Sigmoid colon (tissue), 4 donors: ENCODE data around the gene ZNF225.

Experiments
- POLR2A ChIP-seq, 2 donors: fragments of 450-650 bp; IDR thresholded peaks; one replicate each; pipeline ENCODE4 v1.6.1; 2016; ENCODE audit warnings: antibody characterized with exemption in 2 of 2, mild to moderate bottlenecking in 2 of 2, moderate library complexity in 2 of 2
- POLR2AphosphoS5 ChIP-seq, 4 donors: sonication (generic); formaldehyde crosslinking; IDR thresholded peaks; one replicate each; pipeline ENCODE4 v1.6.1; 2017; ENCODE audit warnings: antibody characterized with exemption in 4 of 4
- TF ChIP-seq, protein P1 (sequence below), 4 experiments: fragments of 450-650 bp in 3 of 4; fragments of 200-600 bp in 1 of 4; IDR thresholded peaks; one replicate each; pipeline ENCODE4 v1.5.1; 2016 to 2019; ENCODE audit warnings: antibody characterized with exemption in 4 of 4, mild to moderate bottlenecking in 3 of 4, moderate library complexity in 2 of 4

DNA sequence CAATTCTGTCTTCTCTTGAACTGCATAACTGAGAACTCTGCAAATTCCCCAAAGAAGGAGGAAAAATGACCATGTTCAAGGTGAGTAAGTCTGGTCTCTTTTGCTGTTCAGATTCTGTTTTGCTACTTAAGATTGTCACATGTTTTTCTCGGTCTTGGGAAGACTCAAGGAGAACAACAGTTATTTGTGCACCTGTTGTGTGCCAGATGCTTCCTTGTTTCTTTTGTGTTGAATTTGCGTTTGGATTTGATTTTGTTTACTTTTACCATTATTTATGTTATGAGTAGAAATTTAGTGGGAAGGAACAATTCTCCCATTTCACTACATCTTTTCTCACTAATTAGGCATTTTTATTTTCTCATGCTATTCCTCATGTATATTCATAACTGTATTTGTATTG is 36.9 kb upstream of the ZNF225 start:
- TF ChIP-seq, protein P1, sequence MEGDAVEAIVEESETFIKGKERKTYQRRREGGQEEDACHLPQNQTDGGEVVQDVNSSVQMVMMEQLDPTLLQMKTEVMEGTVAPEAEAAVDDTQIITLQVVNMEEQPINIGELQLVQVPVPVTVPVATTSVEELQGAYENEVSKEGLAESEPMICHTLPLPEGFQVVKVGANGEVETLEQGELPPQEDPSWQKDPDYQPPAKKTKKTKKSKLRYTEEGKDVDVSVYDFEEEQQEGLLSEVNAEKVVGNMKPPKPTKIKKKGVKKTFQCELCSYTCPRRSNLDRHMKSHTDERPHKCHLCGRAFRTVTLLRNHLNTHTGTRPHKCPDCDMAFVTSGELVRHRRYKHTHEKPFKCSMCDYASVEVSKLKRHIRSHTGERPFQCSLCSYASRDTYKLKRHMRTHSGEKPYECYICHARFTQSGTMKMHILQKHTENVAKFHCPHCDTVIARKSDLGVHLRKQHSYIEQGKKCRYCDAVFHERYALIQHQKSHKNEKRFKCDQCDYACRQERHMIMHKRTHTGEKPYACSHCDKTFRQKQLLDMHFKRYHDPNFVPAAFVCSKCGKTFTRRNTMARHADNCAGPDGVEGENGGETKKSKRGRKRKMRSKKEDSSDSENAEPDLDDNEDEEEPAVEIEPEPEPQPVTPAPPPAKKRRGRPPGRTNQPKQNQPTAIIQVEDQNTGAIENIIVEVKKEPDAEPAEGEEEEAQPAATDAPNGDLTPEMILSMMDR (IDR thresholded peaks at IDR 0.05) = no peak
- TF ChIP-seq POLR2AphosphoS5 (IDR thresholded peaks at IDR 0.05) = no peak
- no peak for TF ChIP-seq POLR2A (IDR thresholded peaks at IDR 0.05)
